GM21723 (cell line): ENCODE data around the gene WDR37.
"Not testable (repeated sequence)": the region's sequence is repeated elsewhere in the genome, so short reads cannot be mapped to it uniquely, and the experiment has no call there.

ENCODE experiments used
- ATAC-seq: cut with Tn5 transposase; IDR thresholded peaks from one replicate; pipeline ENCODE4 v1.9.1; 2021; ENCODE audit warnings: mild to moderate bottlenecking, moderate library complexity; ENCODE audit not compliant: unreplicated experiment

WDR37 gene

GRCh38 chr10:1102831-1103230 is 46.6 kb downstream of the WDR37 start:
- no peak for ATAC-seq

- no peak for ATAC-seq
Observed at GRCh38 chr10:1103551-1103950, 47.4 kb downstream of the WDR37 start.

- ATAC-seq = no peak
Observed at GRCh38 chr10:1104971-1105370, 48.8 kb downstream of the WDR37 start.

GRCh38 chr10:1107004-1107403 is 50.8 kb downstream of the WDR37 start:
- ATAC-seq = no peak

- no peak for ATAC-seq
Observed at GRCh38 chr10:1107679-1108078, 51.5 kb downstream of the WDR37 start.

- ATAC-seq = peak; percentile 87
Observed at GRCh38 chr10:1109795-1110673, 53.8 kb downstream of the WDR37 start.

GRCh38 chr10:1110674-1111119 is 54.5 kb downstream of the WDR37 start:
- no peak for ATAC-seq

- ATAC-seq = no peak
Observed at GRCh38 chr10:1114315-1114714, 58.1 kb downstream of the WDR37 start.

GRCh38 chr10:1114719-1115606 is 58.8 kb downstream of the WDR37 start:
- ATAC-seq = no peak

- ATAC-seq = no peak
Observed at GRCh38 chr10:1115607-1115955, 59.4 kb downstream of the WDR37 start.

GRCh38 chr10:1116051-1116450 is 59.9 kb downstream of the WDR37 start:
- ATAC-seq = no peak

GRCh38 chr10:1116696-1117280 is 60.6 kb downstream of the WDR37 start:
- no peak for ATAC-seq

- no peak for ATAC-seq
Observed at GRCh38 chr10:1117651-1118050, 61.5 kb downstream of the WDR37 start.

GRCh38 chr10:1118318-1118717 is 62.1 kb downstream of the WDR37 start:
- ATAC-seq = not testable (repeated sequence)

GRCh38 chr10:1119027-1119426 is 62.8 kb downstream of the WDR37 start:
- no peak for ATAC-seq

- ATAC-seq = no peak
Observed at GRCh38 chr10:1119501-1119900, 63.3 kb downstream of the WDR37 start.

GRCh38 chr10:1120306-1120705 is 64.1 kb downstream of the WDR37 start:
- no peak for ATAC-seq

GRCh38 chr10:1120801-1121211 is 64.6 kb downstream of the WDR37 start:
- no peak for ATAC-seq

GRCh38 chr10:1121271-1121970 is 65.2 kb downstream of the WDR37 start:
- no peak for ATAC-seq

- no peak for ATAC-seq
Observed at GRCh38 chr10:1122349-1122748, 66.2 kb downstream of the WDR37 start.

GRCh38 chr10:1123198-1123597 is 67.0 kb downstream of the WDR37 start:
- no peak for ATAC-seq
